ENCODE measurements around the gene MC1R. TPM values are rescaled to one million over a fixed set of nuclear protein-coding genes. Genes with fewer than 3 reads are reported as not detected.

MC1R gene
- total and polyA plus RNA-seq, 2 of the 4 experiments (the other 2 are of a cell fraction), result 3.8 to 9.5 TPM

- H2BK20ac ChIP-seq (ENCODE audit: low read depth, low read length), result no peak overlapping the region
- peaks cover 9 to 53% of the 10 kb centered on the region in 2 experiments for H3K79me1 ChIP-seq (ENCODE audit: low read depth in 1 of 2, low read length in 2 of 2)
- H3K9me3 ChIP-seq (ENCODE audit: control insufficient read depth, insufficient read depth, low read length), result no peaks in the 10 kb centered on the region
- H2BK5ac ChIP-seq (ENCODE audit: low read depth, low read length, poor library complexity, severe bottlenecking), result no peak overlapping the region
- no peak overlapping the region for H4K8ac ChIP-seq (ENCODE audit: low read depth in 2 of 2, low read length in 2 of 2)
- DNase-seq (no peak), ATAC-seq (ENCODE audit: low read depth) (no peak)
- H3K4me1 ChIP-seq (ENCODE audit: control insufficient read depth, insufficient read depth, low read length), result no peaks in the 10 kb centered on the region
- intact Hi-C loops (cut with micrococcal nuclease), result no loop called here
- H2BK120ac ChIP-seq (ENCODE audit: low read depth, low read length), result no peak overlapping the region
- H3K36me3 ChIP-seq (ENCODE audit: control insufficient read depth, insufficient read depth, low read length), result peaks cover 47% of the 10 kb centered on the region
- H3K4ac ChIP-seq (ENCODE audit: low read depth, low read length), result no peak overlapping the region
- no peak overlapping the region for H3K27ac ChIP-seq (ENCODE audit: insufficient read depth, low read length)
- H3K23ac ChIP-seq (ENCODE audit: low read depth, low read length), result no peak overlapping the region
- dilution Hi-C loops (cut with HindIII; ENCODE audit: low sequenced_read_pairs, unreplicated experiment), result no loop called here
- no peak overlapping the region for H2AFZ ChIP-seq (replicated peaks; ENCODE audit: low read length, poor library complexity)
- in situ Hi-C loops (cut with MboI; ENCODE audit: low sequenced_read_pairs), result no loop called here
- H4K5ac ChIP-seq (ENCODE audit: low read depth, low read length), result no peak overlapping the region
- no peak overlapping the region for H2AK5ac ChIP-seq (ENCODE audit: low read depth, low read length)
- H2BK15ac ChIP-seq (ENCODE audit: low read depth, low read length), result no peak overlapping the region
- TF ChIP-seq RCOR1 (IDR thresholded peaks at IDR 0.05; ENCODE audit: insufficient replicate concordance, low read length) (no peak), CTCF (conservative IDR thresholded peaks at IDR 0.05; ENCODE audit: low read depth, low read length) (no peak), BHLHE40 (IDR thresholded peaks at IDR 0.05; ENCODE audit: low read depth, low read length) (no peak), MAZ (IDR thresholded peaks at IDR 0.05; ENCODE audit: borderline replicate concordance, low read depth, low read length) (no peak), POLR2A (IDR thresholded peaks at IDR 0.05; ENCODE audit: low read depth, low read length) (no peak), SMC3 (IDR thresholded peaks at IDR 0.05; ENCODE audit: low read depth, low read length) (no peak), CHD1 (IDR thresholded peaks at IDR 0.05; ENCODE audit: low read depth, low read length) (no peak), CEBPB (IDR thresholded peaks at IDR 0.05; ENCODE audit: low read depth, low read length) (no peak), RFX5 (IDR thresholded peaks at IDR 0.05; ENCODE audit: low read depth, low read length) (no peak), NFE2L2 (IDR thresholded peaks at IDR 0.05; ENCODE audit: low read depth, low read length) (no peak), FOS (IDR thresholded peaks at IDR 0.05; ENCODE audit: low read depth, low read length) (no peak), RAD21 (IDR thresholded peaks at IDR 0.05; ENCODE audit: low read length) (no peak), MAFK (IDR thresholded peaks at IDR 0.05; ENCODE audit: low read depth, low read length) (no peak), MXI1 (IDR thresholded peaks at IDR 0.05; ENCODE audit: borderline replicate concordance, low read depth, low read length) (no peak), USF2 (IDR thresholded peaks at IDR 0.05; ENCODE audit: low read depth, low read length) (no peak), ELK1 (IDR thresholded peaks at IDR 0.05; ENCODE audit: borderline replicate concordance, low read depth, low read length) (no peak)
- H4K20me1 ChIP-seq (ENCODE audit: insufficient read depth, low read length), result peaks cover 21% of the 10 kb centered on the region
- BruUV-seq (replicated peaks), result no TSS peak
- H3K4me3 ChIP-seq (ENCODE audit: insufficient read depth, low read depth, low read length), result no peak overlapping the region
- no peak overlapping the region for H3K56ac ChIP-seq (ENCODE audit: extremely low read depth, insufficient read depth, low read length)
- no peaks in the 10 kb centered on the region for H3K27me3 ChIP-seq (ENCODE audit: control insufficient read depth, insufficient read depth, low read length)
- WGBS, 2 experiments (ENCODE audit: extremely low coverage in 2 of 2, insufficient read length in 1 of 2), result 100% methylated on average over 3 of the region's 15 CpGs; no CpG with 5 or more reads in 1 of the 2 experiments
- CTCF ChIA-PET, result no interaction called here
- no peak overlapping the region for H4K91ac ChIP-seq (ENCODE audit: insufficient read depth, low read depth, low read length)
- no peaks in the 10 kb centered on the region; the same call in 1 of the 2 replicates for H3K9me1 ChIP-seq (ENCODE audit: insufficient read depth, low read length)
- H2AK9ac ChIP-seq (replicated peaks; ENCODE audit: low read depth, low read length, poor library complexity), result no peak overlapping the region
- H3K18ac ChIP-seq (ENCODE audit: low read depth, low read length), result no peak overlapping the region
- POLR2A ChIA-PET (ENCODE audit: unreplicated experiment), result no interaction called here
- H3K9ac ChIP-seq (ENCODE audit: low read depth, low read length), result no peak overlapping the region
- H3K14ac ChIP-seq (replicated peaks; ENCODE audit: low read depth, low read length), result no peak overlapping the region
- H3K4me2 ChIP-seq (ENCODE audit: low read depth, low read length), result no peak overlapping the region
These were observed 38.0 kb downstream of the MC1R start for GRCh38 chr16:89956505-89957215.

Measured in IMR-90 (cell line).